Bronchial epithelial cell (primary cell): ENCODE measurements around the gene VCP. TPM values are rescaled to one million over a fixed set of nuclear protein-coding genes. Genes with fewer than 3 reads are reported as not detected.

Experiments used
- DNase-seq: peaks from one replicate; pipeline ENCODE4 v3.0.0-alpha.2; 2010; ENCODE audit warnings: low read depth
- FAIRE-seq: peaks from 2 replicates; lab custom pipeline; 2011; peaks lifted over from hg19 to GRCh38; lab: Jason Lieb, UNC
- H3K27me3 ChIP-seq: 2 replicates; pipeline ENCODE4 v1.5.1; 2011; ENCODE audit warnings: low read length; ENCODE audit not compliant: control insufficient read depth, insufficient read depth
- H3K36me3 ChIP-seq: 2 replicates; pipeline ENCODE4 v1.5.1; 2011; ENCODE audit warnings: low read length; ENCODE audit not compliant: control insufficient read depth, insufficient read depth
- H3K4me3 ChIP-seq: 2 replicates; pipeline ENCODE4 v1.5.1; 2011; ENCODE audit warnings: mild to moderate bottlenecking, low read depth, low read length, control low read depth
- CTCF ChIP-seq: IDR thresholded peaks from 2 replicates; pipeline ENCODE4 v1.5.1; 2011; ENCODE audit warnings: mild to moderate bottlenecking, moderate library complexity, low read length, control low read depth, inconsistent platforms; ENCODE audit not compliant: insufficient read depth, severe bottlenecking
- total RNA-seq: library from RNA; depleted of rRNA; stranded (reverse); fragments of >200 nt; gene quantifications from 2 replicates; pipeline ENCODE4 v1.2.1, GENCODE V29; 2014

VCP gene
- total RNA-seq, 1 donor from 2014 or later = 320 TPM

GRCh38 chr9:35104586-35104985 is 32.2 kb upstream of the VCP start:
- Histone ChIP-seq H3K4me3 (no peak overlapping the region), H3K36me3 (peaks cover 13% of the 10 kb centered on the region), H3K27me3 (no peaks in the 10 kb centered on the region)
- DNase-seq (no peak), FAIRE-seq (no peak)
- no peak for TF ChIP-seq CTCF

GRCh38 chr9:35103660-35104191 is 31.3 kb upstream of the VCP start:
- no peak for DNase-seq
- no peak for FAIRE-seq
- TF ChIP-seq CTCF = no peak
- Histone ChIP-seq H3K36me3 (peaks cover 13% of the 10 kb centered on the region), H3K4me3 (peak overlapping the region; percentile 62), H3K27me3 (no peaks in the 10 kb centered on the region)

- Histone ChIP-seq H3K27me3 (no peaks in the 10 kb centered on the region), H3K36me3 (peaks cover 13% of the 10 kb centered on the region), H3K4me3 (peak within 1 kb of the TSS; percentile 62)
- TF ChIP-seq CTCF = no peak
- DNase-seq = peak; percentile 92
- FAIRE-seq = peak; percentile 92
Measured at GRCh38 chr9:35102769-35103659, 30.6 kb upstream of the VCP start, which contains the start of gene STOML2. Gene STOML2, minus strand, starts transcription at chr9:35103131. Its CDS starts 37 bp downstream, at chr9:35103094.

- no peak for TF ChIP-seq CTCF
- Histone ChIP-seq H3K4me3 (peak overlapping the region; percentile 62), H3K36me3 (peaks cover 11% of the 10 kb centered on the region), H3K27me3 (no peaks in the 10 kb centered on the region)
- no peak for DNase-seq
- FAIRE-seq = no peak
Measured at GRCh38 chr9:35102465-35102768, 30.0 kb upstream of the VCP start.

- TF ChIP-seq CTCF = no peak
- FAIRE-seq = peak; percentile 32
Measured at GRCh38 chr9:35097573-35097972, 25.1 kb upstream of the VCP start.

More at GRCh38 chr9:35097573-35097972, 25.1 kb upstream of the VCP start:
- H3K36me3 ChIP-seq = peaks cover 17% of the 10 kb centered on the region
- no peak for DNase-seq
- H3K27me3 ChIP-seq = no peaks in the 10 kb centered on the region
- H3K4me3 ChIP-seq = no peak overlapping the region
